Stimulated activated CD8-positive, alpha-beta memory T cell treated with anti-CD3 and anti-CD28 coated beads, Interleukin-15, amount 100 ng/mL, for 4 hours (primary cell): ENCODE data around the gene MACROD2.
"Not testable (repeated sequence)": the region's sequence is repeated elsewhere in the genome, so short reads cannot be mapped to it uniquely, and the experiment has no call there.

Experiments
- DNase-seq, 2 donors: peaks; one replicate each; pipeline ENCODE4 v3.0.0-alpha.2; 2020; ENCODE audit warnings: low read depth in 2 of 2

MACROD2 gene

DNA sequence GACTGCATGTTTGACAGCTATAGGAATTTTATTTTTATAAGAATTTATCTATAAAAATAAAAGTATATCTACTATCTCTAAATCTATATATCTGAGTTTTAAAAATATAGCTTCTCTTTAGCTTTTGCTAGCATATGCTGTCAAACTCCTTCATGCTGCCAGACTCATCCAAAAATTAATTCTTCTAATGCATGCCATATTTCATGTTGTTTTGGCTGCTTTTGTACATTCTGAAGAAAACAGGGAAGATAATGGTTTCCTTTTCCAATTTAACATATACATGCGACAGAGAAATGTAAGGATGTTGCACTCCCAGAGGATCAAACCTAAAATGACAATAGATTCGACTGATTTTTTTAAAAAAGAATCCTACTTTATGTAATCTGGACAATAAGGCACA, 919.3 kb downstream of the MACROD2 start:
- no peak for DNase-seq

DNA sequence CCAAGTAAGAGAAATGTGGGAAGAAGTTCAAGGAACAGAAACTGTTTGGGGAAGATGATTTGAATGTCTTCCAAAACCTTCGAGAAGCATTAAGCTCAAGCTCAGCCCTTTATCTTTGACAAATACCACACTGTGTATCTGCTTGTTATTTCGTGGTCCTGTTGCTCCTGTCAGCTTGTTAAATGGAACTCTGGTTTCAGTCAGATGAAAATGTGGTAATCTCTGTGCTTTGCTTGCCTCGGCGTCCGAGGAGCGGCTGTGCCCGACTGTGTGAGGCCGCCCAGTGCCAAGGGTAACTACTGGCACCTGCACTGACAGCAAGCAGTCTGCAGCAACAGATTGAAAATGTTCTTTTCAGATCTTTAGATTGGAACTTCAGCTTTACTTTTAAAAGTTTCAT, 920.0 kb downstream of the MACROD2 start:
- no peak for DNase-seq

DNA sequence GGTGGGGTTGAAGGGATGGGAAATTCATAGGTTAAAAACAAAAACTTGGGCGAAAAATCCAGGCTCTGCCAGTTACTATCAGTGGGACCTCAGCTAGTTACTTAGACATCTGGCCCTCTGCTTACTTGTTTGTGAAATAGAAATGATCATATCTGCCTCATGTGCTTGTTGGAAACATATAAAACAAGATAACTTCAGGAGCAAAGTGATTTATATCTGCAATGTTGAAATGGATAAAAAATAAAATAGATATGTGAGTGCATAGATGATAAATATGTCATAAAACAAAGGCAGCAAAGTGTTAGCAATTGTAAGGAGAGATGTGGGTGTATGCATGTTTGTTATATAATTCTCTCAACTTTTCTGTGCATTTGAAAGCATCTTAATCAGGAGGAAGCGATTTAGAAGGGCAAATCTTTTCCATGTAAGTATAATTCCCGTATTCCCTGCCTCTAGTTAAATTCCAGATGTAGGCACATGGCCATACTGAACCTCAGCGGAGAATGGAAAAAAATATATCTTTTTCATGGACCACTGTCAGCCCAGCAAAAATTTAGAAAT, 921.1 kb downstream of the MACROD2 start:
- no peak for DNase-seq

DNA sequence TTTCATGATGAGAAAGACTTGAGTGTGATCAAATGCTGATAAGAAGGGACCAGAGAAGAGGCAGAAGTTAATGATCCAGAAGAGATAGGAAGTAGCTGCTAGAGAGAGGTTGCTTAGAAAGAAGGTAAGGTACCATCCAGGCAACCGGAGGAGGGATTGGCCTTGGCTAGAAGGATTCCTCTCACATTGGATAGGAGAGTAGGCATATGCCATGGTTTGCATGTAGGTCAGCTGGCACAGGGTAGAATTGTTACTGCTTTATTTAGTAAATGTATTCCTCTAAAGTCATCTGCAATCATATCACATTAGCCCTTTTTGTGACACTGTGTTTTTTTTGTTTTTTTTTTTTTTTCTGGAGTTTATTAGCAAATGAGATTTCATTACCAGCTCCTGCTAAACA, 923.0 kb downstream of the MACROD2 start:
- DNase-seq, result no peak

DNA sequence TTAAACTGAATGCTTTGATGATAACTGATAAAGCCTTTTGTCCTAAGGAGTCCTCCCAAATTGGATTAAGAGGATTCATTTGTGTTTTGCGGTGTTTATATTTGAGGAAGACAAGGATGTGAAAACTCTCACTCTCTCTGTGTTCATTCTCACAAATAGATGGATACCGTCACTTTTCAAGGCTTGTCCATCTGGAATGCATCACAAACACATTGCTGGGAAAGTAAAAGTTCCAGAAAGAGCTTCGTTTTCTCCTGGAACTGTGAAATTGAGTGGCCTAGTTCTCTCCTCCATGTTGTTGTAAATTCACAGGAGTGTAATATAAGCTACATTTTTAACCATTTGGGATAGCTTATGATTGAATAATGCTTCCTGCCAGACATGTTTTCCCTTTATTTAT, 923.7 kb downstream of the MACROD2 start:
- no peak for DNase-seq

DNA sequence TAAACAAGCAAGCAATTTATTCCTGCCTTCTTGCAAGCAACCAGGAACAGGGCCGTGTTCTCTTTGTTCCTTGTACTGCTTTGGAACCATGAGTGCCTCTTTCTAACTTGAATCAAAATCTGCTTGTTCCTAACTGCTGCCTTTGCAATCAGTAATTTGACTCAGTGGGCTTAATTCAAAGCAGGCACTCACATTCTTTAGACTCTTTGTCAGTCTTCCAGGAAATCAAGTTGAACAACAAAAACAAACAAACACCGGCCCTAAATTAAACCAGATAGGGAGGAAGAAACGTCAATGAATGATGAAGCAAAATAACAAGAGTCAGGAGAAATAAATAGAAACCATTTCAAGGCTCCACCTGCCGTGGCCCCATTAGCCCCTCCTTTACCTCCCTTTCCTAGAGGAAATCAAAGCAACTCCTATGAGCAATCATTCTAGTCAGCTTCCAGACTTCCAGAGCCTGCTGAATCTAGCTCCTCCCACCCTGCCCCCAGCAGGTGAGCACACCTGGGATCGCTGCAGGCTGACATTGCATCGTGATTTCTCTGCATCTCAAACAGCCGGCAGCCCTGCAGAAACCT, 924.3 kb downstream of the MACROD2 start:
- DNase-seq, result no peak

DNA sequence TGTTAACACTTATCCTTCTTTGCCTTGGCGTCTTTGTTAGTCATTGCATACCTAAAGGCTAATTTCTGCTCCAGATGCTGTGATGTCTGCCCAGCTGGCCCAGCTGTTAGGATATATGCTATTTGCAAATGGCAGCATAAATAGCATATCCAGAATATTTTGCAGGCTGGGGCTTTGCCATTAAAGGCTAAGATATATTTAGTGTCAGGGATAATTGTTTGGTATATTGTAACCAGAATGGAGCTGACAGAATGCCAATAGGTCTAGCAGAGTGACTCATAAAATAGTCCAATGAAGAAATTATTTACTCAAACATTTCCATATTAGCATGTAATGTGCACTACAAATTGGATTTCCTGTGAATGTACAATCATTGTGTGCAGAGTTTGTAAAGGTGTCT, 926.2 kb downstream of the MACROD2 start:
- DNase-seq, result no peak

DNA sequence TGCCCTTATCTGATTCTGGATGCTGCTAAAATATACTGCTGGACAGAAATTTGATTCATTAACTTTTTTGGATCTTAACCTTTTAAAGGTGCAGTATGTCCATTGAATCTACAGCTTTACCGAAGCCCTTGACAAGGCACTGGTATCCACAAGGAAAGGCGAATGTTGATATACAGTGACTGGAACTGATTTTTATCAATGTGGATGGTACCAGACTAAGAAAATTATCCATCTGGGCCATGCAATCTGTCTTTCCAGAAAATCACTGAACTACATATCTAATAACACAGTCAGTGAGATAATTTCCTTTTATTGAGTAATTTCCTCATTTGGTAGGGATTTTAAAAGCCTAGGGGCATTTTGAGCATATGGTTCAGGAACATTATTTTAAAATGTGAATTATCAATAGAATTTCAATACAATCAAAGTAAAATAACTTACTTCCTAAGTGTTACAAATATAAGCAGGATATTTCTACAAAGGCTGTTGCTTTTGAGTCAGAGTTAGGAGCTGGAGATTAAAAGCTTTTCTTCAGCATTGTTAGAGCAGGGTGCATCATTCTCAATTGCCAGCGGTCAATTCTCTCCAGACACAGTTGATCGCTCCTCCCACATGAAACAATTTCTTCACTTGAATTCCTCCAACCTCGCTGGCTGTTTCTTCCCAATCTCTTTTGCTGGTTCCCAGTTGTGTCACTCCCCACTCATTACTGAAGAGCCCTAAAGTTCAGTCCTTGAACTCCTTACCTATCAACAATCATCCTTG, 927.4 kb downstream of the MACROD2 start:
- DNase-seq, result no peak

DNA sequence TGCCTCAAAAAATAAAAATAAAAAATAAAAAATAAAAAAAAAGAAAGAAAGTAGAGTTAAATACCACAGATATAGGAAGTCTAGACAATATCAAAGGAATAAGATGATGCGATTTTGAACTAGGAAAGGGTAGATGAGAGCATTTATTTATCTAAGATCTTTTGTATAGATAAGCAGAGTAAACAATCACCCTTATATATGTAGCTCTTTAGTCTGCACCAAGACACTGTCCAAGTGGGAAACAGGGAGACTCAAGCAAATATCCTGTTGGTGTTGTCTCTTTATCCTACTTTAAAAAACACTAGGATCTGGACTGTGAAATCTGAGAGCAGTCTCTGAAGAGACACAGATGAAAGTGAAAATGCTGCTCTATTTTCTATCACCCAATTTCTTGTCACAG, 929.1 kb downstream of the MACROD2 start:
- no peak for DNase-seq

DNA sequence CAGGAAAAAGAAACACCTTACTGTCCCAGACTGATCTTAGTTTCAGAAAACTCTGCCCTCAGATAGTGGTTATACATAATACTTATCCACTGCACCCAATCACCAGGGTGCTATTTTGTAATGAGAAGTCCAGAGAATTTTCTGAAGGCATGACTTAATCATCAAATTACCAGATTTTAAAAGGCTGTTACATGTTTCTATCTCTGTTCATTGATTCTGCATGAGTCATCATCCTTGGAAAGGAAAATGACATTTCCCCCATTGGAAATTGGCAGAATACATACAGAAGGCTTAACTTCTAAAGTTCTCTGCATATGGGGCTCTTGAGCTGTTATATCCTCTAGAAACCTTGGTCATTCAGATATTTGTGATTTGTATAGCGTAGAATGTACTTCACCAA, 930.0 kb downstream of the MACROD2 start:
- no peak for DNase-seq

DNA sequence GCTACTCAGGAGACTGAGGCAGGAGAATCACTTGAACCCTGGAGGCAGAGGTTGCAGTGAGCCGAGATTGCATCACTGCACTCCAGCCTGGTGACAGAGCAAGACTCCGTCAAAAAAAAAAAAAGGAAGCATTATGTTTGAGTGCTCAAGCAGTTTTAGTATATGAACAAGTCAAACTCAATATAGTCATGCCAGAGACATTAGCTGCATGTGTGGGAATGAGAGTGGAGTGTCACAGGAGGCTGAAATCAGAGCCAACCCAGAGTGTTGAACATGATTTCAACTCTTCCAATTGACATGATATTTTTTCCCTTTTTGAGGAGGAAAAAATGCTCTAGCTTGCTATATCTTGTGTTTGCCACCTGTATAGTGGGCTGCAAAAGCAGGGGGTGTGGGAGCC, 931.1 kb downstream of the MACROD2 start:
- not testable (repeated sequence) for DNase-seq

DNA sequence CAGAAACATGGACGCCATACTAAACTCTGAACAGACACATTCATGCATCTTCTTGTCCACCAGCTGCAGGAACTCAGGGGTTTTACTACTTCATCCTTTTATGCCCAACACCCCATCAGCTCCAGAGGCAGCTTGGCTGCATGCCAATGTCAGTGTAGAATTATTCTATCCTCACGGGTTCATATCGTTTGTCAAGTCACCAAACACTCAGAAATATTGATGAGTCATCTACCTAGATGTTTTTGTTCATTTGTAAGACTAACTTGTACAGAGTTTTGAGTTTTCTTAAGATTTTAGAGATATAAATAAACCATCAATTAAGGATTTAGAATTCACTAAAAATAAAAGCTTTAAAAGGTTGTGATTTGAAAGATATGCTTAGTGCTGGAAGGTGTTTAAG, 932.8 kb downstream of the MACROD2 start:
- DNase-seq, result no peak

DNA sequence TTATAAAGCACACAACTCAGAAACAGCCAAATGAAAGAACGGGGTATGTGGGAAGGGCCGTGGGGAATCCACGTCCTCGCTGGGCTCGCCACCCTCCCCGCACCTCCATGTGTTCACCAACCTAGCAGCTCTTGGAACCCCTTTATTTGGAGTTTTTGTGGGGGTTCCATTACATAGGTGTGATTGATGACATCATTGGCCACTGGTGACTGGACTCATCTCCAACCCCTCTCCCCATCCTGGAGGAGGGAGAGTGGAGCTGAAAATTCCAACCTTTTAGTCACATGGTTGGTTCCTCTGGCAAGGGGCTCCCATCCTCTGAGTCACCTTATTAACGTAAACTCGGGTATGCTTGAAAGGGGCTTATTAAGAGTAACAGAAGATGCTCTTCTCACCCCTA, 934.1 kb downstream of the MACROD2 start:
- no peak for DNase-seq

DNA sequence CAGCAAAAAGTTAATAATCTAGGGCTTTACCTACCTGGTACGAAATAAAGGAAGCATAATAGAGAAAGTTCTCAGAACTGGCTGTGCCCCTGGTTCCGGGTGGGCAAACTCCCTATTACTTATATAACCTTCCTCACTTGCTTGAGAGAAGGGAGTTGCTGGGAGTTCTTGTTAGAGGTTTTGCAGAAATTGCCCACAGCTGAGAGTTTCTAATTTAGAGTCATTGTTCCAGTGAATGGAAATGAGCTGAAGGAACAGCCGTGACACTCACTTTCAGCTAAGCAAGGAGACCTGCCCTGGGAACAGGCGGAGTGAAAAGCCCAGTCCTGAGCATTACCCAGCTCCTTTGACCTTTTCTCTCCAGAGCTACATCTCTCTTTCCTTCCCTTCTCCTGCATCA, 936.7 kb downstream of the MACROD2 start:
- DNase-seq, result no peak

DNA sequence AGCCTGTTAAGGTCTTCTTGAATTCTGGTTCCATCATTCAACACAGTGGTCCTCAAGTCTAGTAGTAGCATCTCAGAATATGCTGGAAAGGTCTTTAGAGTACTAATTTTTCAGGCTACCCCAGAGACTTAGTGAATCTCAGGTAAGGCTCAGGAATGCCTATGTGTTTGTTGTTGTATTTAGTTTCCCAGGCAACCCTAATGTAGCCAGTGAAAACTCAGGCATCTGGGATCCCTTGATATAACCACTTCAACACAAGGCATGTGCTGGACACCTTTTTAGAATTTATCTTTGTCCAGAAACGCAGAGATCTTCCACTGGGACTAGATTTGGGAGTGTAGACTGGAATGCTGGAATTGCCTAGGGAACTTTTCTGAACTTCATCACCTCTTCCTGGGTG, 940.0 kb downstream of the MACROD2 start:
- DNase-seq, result no peak

DNA sequence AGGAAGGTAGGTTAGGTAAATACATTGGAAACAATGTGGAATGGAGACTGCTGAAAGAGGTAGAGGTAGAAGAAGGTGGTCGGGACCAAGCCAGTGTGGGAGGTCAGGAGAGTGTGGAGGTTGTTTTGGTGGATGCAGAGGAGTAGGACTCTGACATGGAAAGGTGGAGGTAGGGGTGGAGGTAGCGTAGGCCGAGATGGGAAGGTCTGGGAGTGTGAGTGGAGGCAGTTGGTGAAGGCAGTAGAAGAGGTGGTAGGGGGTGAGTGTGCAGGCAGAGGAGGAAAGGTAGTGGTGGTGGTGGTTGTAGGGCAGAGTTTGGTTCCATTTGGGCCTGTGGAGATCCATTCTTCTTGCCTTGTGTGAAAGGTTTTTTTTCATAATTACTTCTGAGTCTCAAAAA, 941.7 kb downstream of the MACROD2 start:
- no peak for DNase-seq

DNA sequence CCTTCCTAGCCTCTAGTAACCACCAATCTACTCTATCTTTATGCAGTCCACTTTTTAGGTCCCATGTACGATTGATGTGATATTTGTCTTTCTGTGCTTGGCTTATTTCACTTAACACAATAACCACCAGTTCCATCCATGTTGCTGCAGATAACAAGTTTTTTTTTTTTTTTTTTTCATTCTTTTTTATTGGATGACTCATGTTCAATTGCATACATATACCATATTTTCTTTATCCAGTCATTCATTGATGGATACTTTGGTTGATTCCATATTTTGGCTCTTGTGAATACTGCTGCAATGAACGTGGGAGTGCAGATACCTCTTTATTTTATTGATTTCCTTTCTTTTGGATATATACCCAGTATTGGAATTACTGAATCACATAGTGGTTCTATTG, 942.5 kb downstream of the MACROD2 start:
- no peak for DNase-seq

DNA sequence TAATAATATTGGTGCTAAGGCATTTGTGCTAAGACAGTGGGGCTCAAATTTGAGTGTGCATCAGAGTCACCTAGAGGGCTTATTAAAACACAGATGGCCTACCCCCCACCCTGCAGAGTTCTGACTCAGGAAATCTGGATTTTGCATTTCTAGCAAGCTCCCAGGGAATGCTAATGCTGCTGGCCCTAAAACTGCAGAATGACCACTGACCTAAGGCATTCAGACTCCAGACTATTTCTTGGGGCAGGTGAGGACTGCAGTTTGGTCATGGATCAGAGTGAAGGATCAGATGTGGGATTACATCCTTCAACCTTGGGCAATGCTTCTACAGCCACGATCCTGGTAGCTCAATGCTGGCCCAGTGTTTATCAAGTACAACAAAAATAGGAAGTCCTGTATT, 952.2 kb downstream of the MACROD2 start:
- DNase-seq, result no peak

DNA sequence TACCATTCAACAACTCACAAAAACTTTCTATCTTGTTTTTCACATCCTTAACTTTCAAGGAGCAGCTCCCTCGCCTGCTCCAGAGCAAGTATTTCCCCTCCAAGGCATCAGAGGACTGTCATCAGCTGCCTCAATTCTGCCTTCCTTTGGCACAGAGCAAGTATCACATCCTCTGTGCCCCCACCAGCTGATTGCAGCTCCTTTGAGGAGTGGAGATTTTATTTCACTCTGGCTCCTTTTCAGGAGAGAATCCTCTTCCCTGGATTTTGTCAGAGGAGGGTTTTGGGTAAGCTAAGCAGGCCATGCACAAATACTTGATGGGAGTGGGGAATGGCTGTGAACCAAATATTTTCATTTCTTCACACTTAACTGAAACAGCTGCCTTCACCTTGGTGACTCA, 952.6 kb downstream of the MACROD2 start:
- DNase-seq, result no peak

DNA sequence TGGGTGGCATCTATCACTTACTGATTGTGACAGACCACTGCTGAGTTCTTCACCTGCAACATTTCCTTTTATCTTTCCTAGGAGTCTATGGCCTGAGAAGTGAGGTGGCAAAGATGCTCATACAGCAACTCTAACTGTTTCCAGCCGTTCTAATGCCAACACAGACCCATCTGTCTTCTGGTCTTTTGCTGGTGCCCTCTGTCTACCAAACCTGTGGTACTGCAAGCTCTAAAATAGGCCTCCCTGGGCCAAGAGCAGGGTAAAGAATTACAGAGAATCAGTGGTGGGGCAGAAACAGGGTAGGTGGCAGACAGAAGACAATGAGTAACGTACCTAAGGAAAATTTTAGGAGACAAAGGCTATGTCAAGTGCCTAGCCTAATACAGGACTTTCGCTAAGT, 953.1 kb downstream of the MACROD2 start:
- no peak for DNase-seq

DNA sequence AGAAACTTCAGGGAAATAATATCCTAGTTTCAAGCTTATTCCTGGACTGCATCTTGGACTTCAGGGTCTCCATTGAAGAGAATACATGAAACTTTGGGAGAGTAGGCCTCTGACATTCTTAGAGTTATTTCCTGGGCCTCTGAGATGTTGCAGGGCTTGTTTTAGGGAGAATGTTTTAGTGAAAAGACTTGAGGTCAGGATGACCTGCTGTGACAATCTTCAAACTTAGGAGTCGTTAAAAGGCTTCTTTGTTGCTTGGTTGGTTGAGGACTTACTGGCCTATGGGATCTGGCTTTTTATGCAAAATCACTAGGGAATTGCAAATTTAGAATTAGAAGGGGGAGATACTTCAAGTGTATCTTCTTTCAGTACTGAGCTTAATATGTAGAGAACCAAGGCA, 955.3 kb downstream of the MACROD2 start:
- DNase-seq, result no peak

DNA sequence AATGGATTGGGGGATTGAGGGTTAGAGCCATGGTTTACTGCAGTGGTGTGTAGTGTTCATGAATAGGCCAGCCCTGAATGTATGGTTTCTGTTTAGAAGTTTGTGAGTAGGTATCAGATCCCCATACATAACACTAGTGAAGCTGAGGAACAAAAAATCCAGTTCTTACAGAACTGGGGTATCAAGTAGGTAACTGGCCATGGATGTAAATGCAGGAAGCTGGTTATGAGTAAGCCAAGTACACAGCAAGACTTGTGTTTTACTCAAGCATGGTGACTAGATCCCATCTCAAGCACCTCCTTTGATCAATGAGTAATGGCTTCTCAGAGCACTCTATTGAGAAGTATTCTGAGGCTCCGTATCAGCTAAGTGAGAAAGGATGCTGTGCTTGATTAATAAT, 955.8 kb downstream of the MACROD2 start:
- no peak for DNase-seq

DNA sequence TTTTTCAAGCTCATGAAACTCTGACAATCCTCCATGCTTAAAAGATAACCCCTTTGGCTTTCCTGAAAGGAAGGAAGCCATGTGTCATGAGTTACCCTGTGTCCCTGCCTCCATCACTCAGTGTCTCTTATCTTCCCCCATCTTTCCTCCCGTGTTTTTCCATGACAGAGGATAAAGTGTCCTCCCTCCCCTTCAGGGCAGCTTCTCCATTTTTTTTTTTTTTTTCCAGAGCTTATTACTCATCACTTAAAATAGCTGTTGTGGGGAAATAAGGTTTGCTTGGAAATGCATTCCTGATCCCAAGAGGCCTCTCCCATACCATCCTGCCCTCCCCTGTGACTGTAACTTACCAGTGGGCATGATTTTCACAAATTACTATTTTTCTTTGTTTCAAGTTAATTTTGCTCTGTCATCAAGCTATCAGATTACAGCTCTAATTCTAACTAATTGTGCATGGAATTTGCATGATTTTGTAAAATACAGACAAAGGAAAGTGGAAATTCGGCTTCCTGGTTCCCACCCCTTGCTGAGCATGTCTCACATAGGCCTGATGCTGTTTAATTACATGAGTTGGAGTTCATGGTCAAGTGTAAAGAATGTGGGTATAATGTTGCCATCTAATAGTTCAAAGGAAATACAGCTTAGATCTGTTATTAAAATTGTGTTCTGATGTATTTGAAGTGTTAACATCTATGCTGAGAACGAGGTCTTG, 956.5 kb downstream of the MACROD2 start:
- no peak for DNase-seq
